Transverse colon (tissue), 4 donors: ENCODE measurements around the gene EPHB2. TPM values are rescaled to one million over a fixed set of nuclear protein-coding genes. Genes with fewer than 3 reads are reported as not detected.

Experiments
- DNase-seq: peaks from one replicate; pipeline ENCODE4 v3.0.0-alpha.2; 2019
- H3K27ac ChIP-seq, 4 donors: fragments of 200-600 bp; sonication (generic); 2 replicates each; pipeline ENCODE4 v1.5.1; 2016 to 2018; ENCODE audit warnings: inconsistent platforms in 4 of 4
- H3K27me3 ChIP-seq: fragments of 200-600 bp; sonication (generic); 2 replicates; pipeline ENCODE4 v1.5.1; 2017; ENCODE audit warnings: inconsistent platforms
- H3K36me3 ChIP-seq, 4 donors: fragments of 200-600 bp; sonication (generic); 2 replicates each; pipeline ENCODE4 v1.5.1; 2017 to 2019; ENCODE audit warnings: inconsistent platforms in 4 of 4
- H3K4me1 ChIP-seq, 4 donors: fragments of 200-600 bp; sonication (generic); 2 replicates each; pipeline ENCODE4 v1.5.1; 2017 to 2020; ENCODE audit warnings: inconsistent platforms in 4 of 4
- H3K4me3 ChIP-seq, 4 donors: fragments of 200-600 bp; sonication (generic); 1 replicate in 1 of 4; 2 replicates in 3 of 4; pipeline versions ENCODE4 v1.5.1 to v1.6.1; 2017 to 2019; ENCODE audit warnings: inconsistent platforms in 4 of 4
- H3K9me3 ChIP-seq, 2 donors: fragments of 200-600 bp; sonication (generic); 2 replicates each; pipeline ENCODE4 v1.5.1; 2017 to 2019; ENCODE audit warnings: inconsistent platforms in 2 of 2
- CTCF ChIP-seq, 5 experiments: fragments of 200-600 bp in 3 of 5; fragments of 450-650 bp in 2 of 5; sonication (generic) in 3 of 5; IDR thresholded peaks; 1 replicate in 2 of 5; 2 replicates in 3 of 5; pipeline ENCODE4 v1.5.1; 2016 to 2017; ENCODE audit warnings: antibody characterized with exemption in 5 of 5, inconsistent platforms in 3 of 5, mild to moderate bottlenecking in 2 of 5, moderate library complexity in 1 of 5
- EP300 ChIP-seq: sonication (generic); formaldehyde crosslinking; IDR thresholded peaks from one replicate; pipeline ENCODE4 v1.6.1; 2017; ENCODE audit warnings: antibody characterized with exemption, low read depth
- POLR2A ChIP-seq: fragments of 450-650 bp; IDR thresholded peaks from one replicate; pipeline ENCODE4 v1.6.1; 2016; ENCODE audit warnings: antibody characterized with exemption, mild to moderate bottlenecking, moderate library complexity
- POLR2AphosphoS5 ChIP-seq, 3 donors: sonication (generic); formaldehyde crosslinking; IDR thresholded peaks; one replicate each; pipeline ENCODE4 v1.6.1; 2016; ENCODE audit warnings: antibody characterized with exemption in 3 of 3
- WGBS, 2 donors: methylation state at CpG; one replicate each; pipeline ENCODE4 v1.1.5; 2018; ENCODE audit warnings: low coverage in 1 of 2; 5-methylcytosine and 5-hydroxymethylcytosine counted together
- in situ Hi-C, 4 donors: fragments of 200-750 bp; cut with MboI; loops; one replicate each; pipeline versions ENCODE4 v1.15.0 to v1.15.1; 2017; ENCODE audit warnings: low sequenced_read_pairs in 3 of 4, low pct_ligation_motif_present in 1 of 4, low pct_unique_long_range_greater_than_20kb in 1 of 4
- intact Hi-C: fragments of 100-400 bp; cut with DNase I; formaldehyde crosslinking; loops from one replicate; pipeline ENCODE4 v1.15.1; 2023; ENCODE audit warnings: low total_unique reads
- small RNA-seq, 4 donors: library from RNA; depleted of rRNA; stranded (forward); fragments of <200 nt; gene quantifications; one replicate each; pipeline ENCODE3, GENCODE V24; 2016
- total RNA-seq, 4 donors: library from RNA; depleted of rRNA; stranded (reverse); fragments of >200 nt; gene quantifications; one replicate each; pipeline ENCODE4 v1.1.0, GENCODE V29; 2016

EPHB2 gene
- total RNA-seq, 4 donors from 2014 or later = 3.0 to 152 (median 27.9) TPM

- intact Hi-C loops = no loop called here
- DNase-seq = no peak
- Histone ChIP-seq H3K4me3 (no peak overlapping the region), H3K27me3 (no peaks in the 10 kb centered on the region), H3K9me3 (no peaks in the 10 kb centered on the region), H3K36me3 (no peaks in the 10 kb centered on the region), H3K27ac (no peak overlapping the region), H3K4me1 (peaks cover 8 to 14% (median 9%) of the 10 kb centered on the region in 4 donors)
- no peak for TF ChIP-seq CTCF (IDR thresholded peaks at IDR 0.05)
- TF ChIP-seq POLR2AphosphoS5 (IDR thresholded peaks at IDR 0.05) = no peak
- TF ChIP-seq POLR2A = no peak
- TF ChIP-seq EP300 = no peak
- in situ Hi-C loops = no loop called here
- WGBS, 2 donors = 72 to 79% methylated on average over 5 of the region's 5 CpGs
These were observed 255.7 kb downstream of the EPHB2 start for GRCh38 chr1:22966309-22966708.

GRCh38 chr1:22967833-22968232 lies 257.2 kb downstream of the EPHB2 start:
- intact Hi-C loops = no loop called here
- no peak for DNase-seq
- H3K27me3 ChIP-seq = peaks cover 7% of the 10 kb centered on the region

DNA sequence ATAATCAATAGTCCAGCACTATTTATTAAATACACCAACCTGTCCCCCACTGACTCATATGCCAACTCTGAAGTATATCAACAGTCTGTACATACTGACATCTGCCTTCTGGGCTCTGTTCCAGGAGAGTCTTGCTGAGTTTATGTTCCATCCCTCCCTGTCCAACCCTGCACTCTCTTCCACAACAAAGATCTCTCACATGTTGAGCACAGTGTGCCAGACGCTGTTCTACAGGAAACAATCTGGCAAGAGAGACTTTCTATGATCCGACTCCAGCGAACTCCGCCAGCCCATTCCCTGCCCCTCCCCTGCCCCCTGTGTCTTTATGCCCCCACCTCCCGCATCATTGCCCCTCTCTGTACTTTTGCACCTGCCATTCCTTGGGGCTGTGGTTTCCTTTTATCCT lies 258.7 kb downstream of the EPHB2 start:
- no peaks in the 10 kb centered on the region for H3K36me3 ChIP-seq
- no peak for TF ChIP-seq POLR2A
- no peak for TF ChIP-seq EP300
- TF ChIP-seq CTCF (IDR thresholded peaks at IDR 0.05) = no peak
- TF ChIP-seq POLR2AphosphoS5 (IDR thresholded peaks at IDR 0.05) = no peak
- H3K27me3 ChIP-seq = peaks cover 8% of the 10 kb centered on the region
- peak; percentile 38 for DNase-seq
- H3K4me3 ChIP-seq = no peak overlapping the region
- in situ Hi-C loops = no loop called here
- WGBS, 2 donors = 0 to 5% methylated on average over 5 of the region's 5 CpGs
- no peaks in the 10 kb centered on the region for H3K9me3 ChIP-seq
- H3K4me1 ChIP-seq = peaks cover 8 to 17% (median 9%) of the 10 kb centered on the region in 4 donors
- intact Hi-C loops = no loop called here
- no peak overlapping the region for H3K27ac ChIP-seq

More at GRCh38 chr1:22967833-22968232, 257.2 kb downstream of the EPHB2 start:
- Histone ChIP-seq H3K9me3 (no peaks in the 10 kb centered on the region), H3K36me3 (no peaks in the 10 kb centered on the region), H3K4me1 (peaks cover 8 to 14% (median 9%) of the 10 kb centered on the region in 4 donors), H3K4me3 (no peak overlapping the region), H3K27ac (no peak overlapping the region)
- TF ChIP-seq POLR2AphosphoS5 (IDR thresholded peaks at IDR 0.05) (no peak), CTCF (IDR thresholded peaks at IDR 0.05) (no peak), EP300 (no peak)
- in situ Hi-C loops = no loop called here
- 28 to 38% methylated on average over 2 of the region's 2 CpGs for WGBS, 2 donors

- in situ Hi-C loops (loop anchor here in 2 of 4 donors (10.0 kb wide), 1 partner anchor 215 kb away; no protein-coding TSS in a partner anchor), intact Hi-C loops (loop anchor here (10.0 kb wide), 1 partner anchor 215 kb away; no protein-coding TSS in a partner anchor)
- no peak for TF ChIP-seq POLR2AphosphoS5 (IDR thresholded peaks at IDR 0.05)
- TF ChIP-seq EP300 = no peak
- TF ChIP-seq POLR2A = no peak
- no peak overlapping the region for H3K27ac ChIP-seq
- DNase-seq = no peak
- H3K9me3 ChIP-seq = no peaks in the 10 kb centered on the region
- H3K27me3 ChIP-seq = peaks cover 8% of the 10 kb centered on the region
- H3K4me1 ChIP-seq = peaks cover 8 to 17% (median 9%) of the 10 kb centered on the region in 4 donors
- H3K4me3 ChIP-seq = no peak overlapping the region
- 69 to 72% methylated on average over 2 of the region's 2 CpGs for WGBS, 2 donors
- no peaks in the 10 kb centered on the region for H3K36me3 ChIP-seq
These were observed 259.5 kb downstream of the EPHB2 start for GRCh38 chr1:22970096-22970495.

Small RNA genes within 50 kb of the gene (small RNA-seq; reads per million reads assigned to genes)
- gene MIR4253 (0 reads per million in 4 donors), gene MIR4684 (0.12 to 0.88 (median 0.21) reads per million in 4 donors)

Other genes starting within 250 kb of the EPHB2 start
- gene EPHA8, start 147.3 kb upstream of the EPHB2 start, total RNA-seq = not detected
- gene C1QA, start 74.2 kb upstream of the EPHB2 start, total RNA-seq = 100 to 1,000 TPM in 1 of 4 donors, 10 to 100 TPM in 3; 28.5 to 181 (median 63.0) TPM
- gene C1QC, start 67.2 kb upstream of the EPHB2 start, total RNA-seq = 100 to 1,000 TPM in 1 of 4 donors, 10 to 100 TPM in 3; 21.7 to 106 (median 73.9) TPM
- gene C1QB, start 57.6 kb upstream of the EPHB2 start, total RNA-seq = 100 to 1,000 TPM in 3 of 4 donors, 10 to 100 TPM in 1; 62.9 to 163 (median 118) TPM